ENCODE results near the gene SNAP29.

DNA sequence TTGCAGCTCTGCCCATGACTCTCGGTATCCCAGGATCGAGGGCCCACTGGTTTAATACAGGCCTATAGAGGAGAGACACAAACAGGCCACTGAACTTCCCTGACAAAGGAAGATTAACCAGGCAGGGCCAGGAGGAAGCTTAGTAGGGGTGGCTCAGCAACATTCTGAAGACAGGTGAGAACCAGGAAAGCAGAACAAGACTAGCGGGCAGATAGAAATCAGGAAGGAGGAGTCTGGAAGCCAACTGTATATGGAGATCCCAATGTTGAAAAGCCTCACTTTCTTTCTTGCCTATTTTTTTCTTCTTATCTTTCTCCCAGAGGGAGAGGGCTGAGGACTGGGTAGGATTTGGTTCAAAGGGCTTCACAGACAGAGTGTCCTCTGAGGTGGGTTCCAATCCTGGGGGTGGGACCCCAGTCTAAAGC, 5.6 kb upstream of the SNAP29 start:
- TF ChIP-seq, protein P1, sequence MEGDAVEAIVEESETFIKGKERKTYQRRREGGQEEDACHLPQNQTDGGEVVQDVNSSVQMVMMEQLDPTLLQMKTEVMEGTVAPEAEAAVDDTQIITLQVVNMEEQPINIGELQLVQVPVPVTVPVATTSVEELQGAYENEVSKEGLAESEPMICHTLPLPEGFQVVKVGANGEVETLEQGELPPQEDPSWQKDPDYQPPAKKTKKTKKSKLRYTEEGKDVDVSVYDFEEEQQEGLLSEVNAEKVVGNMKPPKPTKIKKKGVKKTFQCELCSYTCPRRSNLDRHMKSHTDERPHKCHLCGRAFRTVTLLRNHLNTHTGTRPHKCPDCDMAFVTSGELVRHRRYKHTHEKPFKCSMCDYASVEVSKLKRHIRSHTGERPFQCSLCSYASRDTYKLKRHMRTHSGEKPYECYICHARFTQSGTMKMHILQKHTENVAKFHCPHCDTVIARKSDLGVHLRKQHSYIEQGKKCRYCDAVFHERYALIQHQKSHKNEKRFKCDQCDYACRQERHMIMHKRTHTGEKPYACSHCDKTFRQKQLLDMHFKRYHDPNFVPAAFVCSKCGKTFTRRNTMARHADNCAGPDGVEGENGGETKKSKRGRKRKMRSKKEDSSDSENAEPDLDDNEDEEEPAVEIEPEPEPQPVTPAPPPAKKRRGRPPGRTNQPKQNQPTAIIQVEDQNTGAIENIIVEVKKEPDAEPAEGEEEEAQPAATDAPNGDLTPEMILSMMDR (IDR thresholded peaks at IDR 0.05; ENCODE audit: insufficient read depth, low read length): no peak
- TF ChIP-seq POLR2AphosphoS5 (IDR thresholded peaks at IDR 0.05; ENCODE audit: low read depth): no peak
- TF ChIP-seq, protein P2, sequence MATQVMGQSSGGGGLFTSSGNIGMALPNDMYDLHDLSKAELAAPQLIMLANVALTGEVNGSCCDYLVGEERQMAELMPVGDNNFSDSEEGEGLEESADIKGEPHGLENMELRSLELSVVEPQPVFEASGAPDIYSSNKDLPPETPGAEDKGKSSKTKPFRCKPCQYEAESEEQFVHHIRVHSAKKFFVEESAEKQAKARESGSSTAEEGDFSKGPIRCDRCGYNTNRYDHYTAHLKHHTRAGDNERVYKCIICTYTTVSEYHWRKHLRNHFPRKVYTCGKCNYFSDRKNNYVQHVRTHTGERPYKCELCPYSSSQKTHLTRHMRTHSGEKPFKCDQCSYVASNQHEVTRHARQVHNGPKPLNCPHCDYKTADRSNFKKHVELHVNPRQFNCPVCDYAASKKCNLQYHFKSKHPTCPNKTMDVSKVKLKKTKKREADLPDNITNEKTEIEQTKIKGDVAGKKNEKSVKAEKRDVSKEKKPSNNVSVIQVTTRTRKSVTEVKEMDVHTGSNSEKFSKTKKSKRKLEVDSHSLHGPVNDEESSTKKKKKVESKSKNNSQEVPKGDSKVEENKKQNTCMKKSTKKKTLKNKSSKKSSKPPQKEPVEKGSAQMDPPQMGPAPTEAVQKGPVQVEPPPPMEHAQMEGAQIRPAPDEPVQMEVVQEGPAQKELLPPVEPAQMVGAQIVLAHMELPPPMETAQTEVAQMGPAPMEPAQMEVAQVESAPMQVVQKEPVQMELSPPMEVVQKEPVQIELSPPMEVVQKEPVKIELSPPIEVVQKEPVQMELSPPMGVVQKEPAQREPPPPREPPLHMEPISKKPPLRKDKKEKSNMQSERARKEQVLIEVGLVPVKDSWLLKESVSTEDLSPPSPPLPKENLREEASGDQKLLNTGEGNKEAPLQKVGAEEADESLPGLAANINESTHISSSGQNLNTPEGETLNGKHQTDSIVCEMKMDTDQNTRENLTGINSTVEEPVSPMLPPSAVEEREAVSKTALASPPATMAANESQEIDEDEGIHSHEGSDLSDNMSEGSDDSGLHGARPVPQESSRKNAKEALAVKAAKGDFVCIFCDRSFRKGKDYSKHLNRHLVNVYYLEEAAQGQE (IDR thresholded peaks at IDR 0.05; ENCODE audit: insufficient replicate concordance, low read depth): no peak

Measured in HL-60 (cell line).